Measurements from ENCODE around the gene PABPN1.

DNA sequence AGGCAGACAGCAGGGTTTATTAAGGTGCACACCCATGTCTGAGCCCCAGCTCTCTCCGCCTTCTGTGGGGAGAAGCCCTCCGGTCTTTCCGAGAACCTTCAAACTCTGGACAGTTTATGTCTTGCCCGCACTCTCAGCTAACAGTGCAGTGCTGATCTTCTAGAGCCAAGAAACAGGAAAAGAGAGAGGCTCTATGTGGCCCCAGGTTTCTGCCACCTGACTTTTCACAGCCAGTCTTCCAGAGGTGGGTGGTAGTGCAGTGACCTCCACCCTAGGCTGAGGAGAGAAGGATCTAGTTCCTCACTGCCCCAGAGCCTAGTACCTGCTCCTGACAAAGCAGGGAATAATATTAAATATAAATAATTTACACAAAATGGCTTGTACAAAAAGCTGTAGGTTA lies 35.4 kb downstream of the PABPN1 start:
- TF ChIP-seq, protein P1, sequence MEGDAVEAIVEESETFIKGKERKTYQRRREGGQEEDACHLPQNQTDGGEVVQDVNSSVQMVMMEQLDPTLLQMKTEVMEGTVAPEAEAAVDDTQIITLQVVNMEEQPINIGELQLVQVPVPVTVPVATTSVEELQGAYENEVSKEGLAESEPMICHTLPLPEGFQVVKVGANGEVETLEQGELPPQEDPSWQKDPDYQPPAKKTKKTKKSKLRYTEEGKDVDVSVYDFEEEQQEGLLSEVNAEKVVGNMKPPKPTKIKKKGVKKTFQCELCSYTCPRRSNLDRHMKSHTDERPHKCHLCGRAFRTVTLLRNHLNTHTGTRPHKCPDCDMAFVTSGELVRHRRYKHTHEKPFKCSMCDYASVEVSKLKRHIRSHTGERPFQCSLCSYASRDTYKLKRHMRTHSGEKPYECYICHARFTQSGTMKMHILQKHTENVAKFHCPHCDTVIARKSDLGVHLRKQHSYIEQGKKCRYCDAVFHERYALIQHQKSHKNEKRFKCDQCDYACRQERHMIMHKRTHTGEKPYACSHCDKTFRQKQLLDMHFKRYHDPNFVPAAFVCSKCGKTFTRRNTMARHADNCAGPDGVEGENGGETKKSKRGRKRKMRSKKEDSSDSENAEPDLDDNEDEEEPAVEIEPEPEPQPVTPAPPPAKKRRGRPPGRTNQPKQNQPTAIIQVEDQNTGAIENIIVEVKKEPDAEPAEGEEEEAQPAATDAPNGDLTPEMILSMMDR (IDR thresholded peaks at IDR 0.05; ENCODE audit: low read length), result no peak
- TF ChIP-seq EZH2 (optimal IDR thresholded peaks at IDR 0.05; ENCODE audit: low read depth, low read length), result no peak
